ENCODE measurements around the gene FAM72A.
A peak's percentile ranks its signal among the peaks of the same experiment; 100 is the strongest.
"Not testable (repeated sequence)": the region's sequence is repeated elsewhere in the genome, so short reads cannot be mapped to it uniquely, and the experiment has no call there.

Gene FAM72A

DNA sequence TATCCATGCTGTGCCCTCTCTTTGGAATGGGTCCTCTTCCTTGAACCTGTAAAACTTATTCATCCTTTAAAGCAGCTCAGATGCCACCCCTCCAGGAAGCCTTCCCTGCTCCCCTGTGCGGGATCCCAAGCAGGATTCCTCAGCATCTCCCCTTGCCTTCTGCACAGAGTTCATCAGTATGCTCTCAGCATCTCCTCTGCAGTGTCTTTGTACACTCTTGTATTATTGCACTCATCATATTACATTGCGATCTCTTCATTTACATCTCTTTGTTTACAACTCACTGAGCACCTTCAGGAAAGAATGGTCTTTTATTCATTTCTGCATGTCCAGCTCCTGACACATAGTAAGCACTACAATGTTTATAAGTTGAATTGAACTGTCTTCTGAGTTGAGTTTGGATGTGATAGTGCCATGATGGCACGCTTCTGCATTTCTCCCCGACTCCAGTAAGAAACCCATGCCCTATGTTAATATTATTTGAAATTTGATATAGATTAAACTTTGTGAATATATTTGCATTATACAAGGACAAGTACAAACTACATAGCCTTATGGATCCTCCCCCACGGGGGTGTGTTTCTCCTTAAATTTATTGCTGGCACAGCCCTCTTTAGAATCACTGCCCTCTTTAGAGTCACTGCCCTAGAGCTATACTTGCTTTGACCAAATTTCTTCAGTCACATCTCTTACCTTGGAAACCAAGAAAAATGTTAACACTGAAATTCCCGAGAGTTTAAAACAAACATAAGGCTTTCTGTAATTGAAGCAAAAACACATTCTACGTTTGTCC lies 13.2 kb upstream of the FAM72A start:
- DNase-seq (ENCODE audit: low read depth in 1 of 2, low spot score in 1 of 2): not testable (repeated sequence)

DNA sequence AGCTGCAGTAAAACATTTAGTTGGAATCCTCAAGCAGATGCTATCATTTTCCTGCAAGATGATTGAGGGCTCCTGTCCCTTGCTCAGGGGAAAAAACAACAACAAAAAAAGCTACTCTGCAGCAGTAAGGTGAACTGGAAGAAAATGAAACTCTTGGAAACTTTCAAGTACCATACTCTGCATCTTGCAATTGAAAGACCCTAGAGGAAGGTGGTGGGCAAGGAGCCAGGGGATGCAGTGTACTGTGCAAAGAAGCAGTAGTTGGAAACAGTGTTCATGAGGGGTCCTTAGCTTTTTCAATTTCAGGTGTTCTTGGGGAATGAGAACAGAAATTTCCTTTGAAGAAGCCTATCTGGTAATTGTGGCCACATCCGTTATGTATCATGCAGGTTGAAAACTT lies 8.2 kb upstream of the FAM72A start:
- not testable (repeated sequence) for DNase-seq (ENCODE audit: low read depth in 1 of 2, low spot score in 1 of 2)

GRCh38 chr1:206205569-206205968 lies 2.9 kb upstream of the FAM72A start:
- DNase-seq (ENCODE audit: low read depth in 1 of 2, low spot score in 1 of 2): not testable (repeated sequence)

- DNase-seq (ENCODE audit: low read depth in 1 of 2, low spot score in 1 of 2): not testable (repeated sequence)
These were observed 2.2 kb upstream of the FAM72A start for GRCh38 chr1:206204871-206205270.

- not testable (repeated sequence) for DNase-seq (ENCODE audit: low read depth in 1 of 2, low spot score in 1 of 2)
These were observed 1.5 kb upstream of the FAM72A start for GRCh38 chr1:206204159-206204511.

DNA sequence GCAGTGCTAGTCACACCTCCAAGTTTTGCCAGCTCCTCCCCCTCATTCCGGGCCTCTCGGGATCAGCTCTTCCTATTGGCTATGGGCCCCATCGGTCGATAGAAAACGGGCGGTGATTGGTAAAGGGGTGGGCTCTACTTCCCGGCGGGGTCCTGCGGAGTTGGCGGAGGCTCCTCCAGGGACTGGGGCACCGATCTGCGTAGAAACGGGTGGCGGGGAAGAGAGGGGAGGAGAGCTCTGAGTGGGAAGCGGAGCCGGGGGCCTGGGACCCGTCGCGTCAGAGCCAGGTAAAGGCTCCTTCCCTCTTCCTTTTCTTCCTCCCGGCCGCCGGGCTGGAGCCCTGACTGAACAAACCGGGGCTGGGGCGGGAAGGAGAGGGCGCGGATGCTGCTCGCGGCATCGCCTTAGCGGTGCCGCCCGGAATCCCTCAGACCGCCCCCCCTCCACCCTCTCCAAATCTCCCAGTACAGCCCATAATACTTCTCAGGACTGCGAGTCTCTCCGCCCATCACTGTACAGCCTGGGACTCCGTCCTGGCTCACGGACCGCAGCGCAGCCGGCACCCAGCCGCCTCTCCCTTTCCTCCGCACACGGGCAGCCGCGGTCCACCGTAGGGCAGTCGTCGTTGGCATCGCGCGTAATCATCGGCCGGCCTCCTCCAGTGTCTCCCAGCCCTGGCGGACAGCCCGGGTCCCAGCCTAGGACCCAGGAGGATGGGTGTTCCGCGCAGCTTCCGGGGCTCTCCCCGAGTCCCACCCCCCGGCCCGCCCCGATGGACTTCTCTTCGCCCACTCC lies 922 bp upstream of the FAM72A start, which contains the start of gene SRGAP2:
SRGAP2 (plus strand) TSS at position 178 of the 795 bp plus-strand sequence. CDS start 2,430 bp downstream, outside the sequence.
- DNase-seq (ENCODE audit: low read depth in 1 of 2, low spot score in 1 of 2): peak; percentile 5 to 29

GRCh38 chr1:206196748-206197424 lies 5.8 kb downstream of the FAM72A start:
- DNase-seq (ENCODE audit: low read depth in 1 of 2, low spot score in 1 of 2): not testable (repeated sequence)

DNA sequence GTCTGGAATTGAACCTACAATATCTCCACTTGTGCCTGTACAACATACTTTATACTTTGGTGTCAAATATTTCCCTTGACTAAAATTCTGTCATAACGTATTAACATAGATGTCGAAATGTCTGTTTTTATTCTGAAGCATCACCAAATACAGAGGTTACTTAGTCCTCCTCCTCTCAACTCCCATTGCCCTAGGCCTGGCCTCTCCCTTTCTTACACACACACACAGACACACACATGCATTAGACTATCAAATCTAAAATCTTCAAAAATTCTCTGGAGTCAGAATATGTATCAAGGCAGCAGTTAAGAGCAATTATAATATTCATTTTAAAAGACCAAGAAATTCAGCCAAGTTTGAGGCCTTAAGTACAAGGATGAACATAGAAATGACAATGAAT lies 7.5 kb downstream of the FAM72A start:
- not testable (repeated sequence) for DNase-seq (ENCODE audit: low read depth in 1 of 2, low spot score in 1 of 2)

- not testable (repeated sequence) for DNase-seq (ENCODE audit: low read depth in 1 of 2, low spot score in 1 of 2)
These were observed 15.8 kb downstream of the FAM72A start for GRCh38 chr1:206186826-206187225.

GRCh38 chr1:206185778-206186177 lies 16.9 kb downstream of the FAM72A start:
- not testable (repeated sequence) for DNase-seq (ENCODE audit: low read depth in 1 of 2, low spot score in 1 of 2)

GRCh38 chr1:206183788-206184187 lies 18.9 kb downstream of the FAM72A start:
- DNase-seq (ENCODE audit: low read depth in 1 of 2, low spot score in 1 of 2): not testable (repeated sequence)

DNA sequence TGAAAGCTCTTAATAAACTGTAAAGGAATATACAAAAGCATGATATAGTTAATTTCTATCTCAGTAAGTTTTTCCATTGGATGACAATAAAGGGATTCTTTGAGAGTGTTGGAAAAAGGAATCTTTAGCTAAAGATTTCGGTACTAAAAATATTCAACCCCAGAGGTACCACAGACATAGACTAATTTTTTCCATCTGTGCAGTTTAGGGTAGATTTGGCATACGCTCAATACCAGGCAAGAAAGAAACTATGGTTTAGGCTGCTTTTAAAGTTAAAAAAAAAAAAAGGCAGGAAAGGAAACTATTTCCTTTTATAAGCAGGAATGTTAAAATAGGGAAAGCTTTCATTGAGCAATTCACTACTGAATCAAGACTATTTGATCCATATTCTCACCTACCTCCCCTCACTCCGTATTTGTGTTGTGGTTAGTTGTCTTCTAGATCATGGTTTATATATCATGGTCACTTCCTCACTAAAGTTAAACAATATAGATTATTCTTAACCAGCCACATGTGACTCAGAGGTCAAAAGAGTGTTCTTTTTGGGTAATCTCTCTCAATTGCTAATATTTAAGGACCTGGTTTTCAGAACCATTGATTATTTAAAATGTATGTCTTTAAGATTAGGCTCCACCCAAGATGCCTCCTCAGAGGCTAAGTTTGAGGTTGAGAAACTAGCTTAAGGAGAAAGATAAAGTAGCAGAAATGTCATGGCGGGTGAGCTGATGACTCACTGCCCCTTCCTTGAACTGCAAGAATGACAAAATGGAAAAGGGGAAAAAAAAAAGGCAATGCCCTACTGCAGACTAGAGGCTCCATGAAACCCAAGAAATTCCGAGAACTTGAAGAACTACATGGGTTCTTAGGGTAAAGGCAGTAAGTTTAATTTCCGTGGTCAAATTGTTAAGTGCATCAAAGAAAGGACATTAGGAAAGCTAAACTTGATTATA lies 20.0 kb downstream of the FAM72A start:
- not testable (repeated sequence) for DNase-seq (ENCODE audit: low read depth in 1 of 2, low spot score in 1 of 2)

DNA sequence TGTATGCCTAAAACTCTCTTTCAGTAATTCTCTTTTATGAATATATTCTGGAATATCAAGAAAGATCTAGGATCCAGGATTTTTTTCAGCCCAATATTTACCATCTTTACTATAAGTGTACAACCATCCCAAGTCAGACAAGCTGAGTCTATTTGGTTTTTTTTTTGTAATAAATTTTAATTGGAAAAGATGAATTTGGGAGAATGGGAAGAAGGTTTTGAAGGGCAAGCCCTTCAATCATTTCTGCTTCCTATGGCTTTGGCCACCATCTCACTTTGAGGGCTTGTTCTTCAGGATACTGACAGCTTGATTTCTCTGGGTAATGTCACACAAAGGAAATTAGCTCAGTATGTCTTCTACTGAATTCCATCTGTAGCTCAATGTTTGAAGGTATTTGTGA lies 23.0 kb downstream of the FAM72A start:
- DNase-seq (ENCODE audit: low read depth in 1 of 2, low spot score in 1 of 2): not testable (repeated sequence)

DNA sequence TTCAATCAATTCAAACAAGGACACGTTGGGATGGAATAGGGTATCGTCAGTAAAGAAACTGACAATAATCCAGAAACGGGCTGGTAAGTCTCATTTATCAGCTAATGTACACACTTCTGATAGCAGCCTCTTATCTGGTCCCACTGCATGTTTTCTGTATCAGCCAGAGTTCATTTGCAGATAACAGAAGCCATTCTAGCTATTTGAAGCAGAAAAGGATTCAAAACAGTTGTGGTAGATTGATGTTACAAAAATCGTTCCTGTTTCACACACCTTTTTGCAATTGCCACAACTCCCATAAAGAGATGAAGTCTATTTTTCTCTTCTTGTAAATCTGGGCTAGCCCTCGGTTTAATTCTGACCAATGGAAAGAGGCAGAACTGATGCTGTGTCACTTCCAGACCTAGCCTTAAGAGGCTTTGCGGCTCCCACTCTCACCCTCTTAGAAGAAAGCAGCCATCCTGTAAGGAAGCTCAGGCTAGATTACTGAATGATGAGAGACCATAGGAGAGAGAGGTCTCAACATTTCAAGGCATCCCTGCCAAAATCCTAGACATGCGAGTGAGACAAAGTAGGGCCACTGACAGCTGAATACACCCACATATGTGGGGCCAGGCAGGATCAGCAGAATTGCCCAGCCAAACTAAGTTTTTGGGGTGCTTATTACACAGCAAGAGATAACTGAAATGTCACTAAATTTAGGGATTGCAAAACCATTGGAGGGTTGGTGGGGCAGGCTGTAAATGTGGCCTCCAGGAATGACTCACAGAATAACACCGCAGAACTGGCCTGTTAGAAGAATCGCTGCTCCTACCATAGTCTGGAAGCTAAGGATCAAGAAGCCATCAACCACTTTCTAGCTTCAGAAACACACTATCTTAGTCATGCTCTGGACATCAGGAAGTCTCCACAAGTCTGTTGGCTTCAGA lies 24.3 kb downstream of the FAM72A start:
- not testable (repeated sequence) for DNase-seq (ENCODE audit: low read depth in 1 of 2, low spot score in 1 of 2)

- not testable (repeated sequence) for DNase-seq (ENCODE audit: low read depth in 1 of 2, low spot score in 1 of 2)
These were observed 26.5 kb downstream of the FAM72A start for GRCh38 chr1:206176114-206176502.

DNA sequence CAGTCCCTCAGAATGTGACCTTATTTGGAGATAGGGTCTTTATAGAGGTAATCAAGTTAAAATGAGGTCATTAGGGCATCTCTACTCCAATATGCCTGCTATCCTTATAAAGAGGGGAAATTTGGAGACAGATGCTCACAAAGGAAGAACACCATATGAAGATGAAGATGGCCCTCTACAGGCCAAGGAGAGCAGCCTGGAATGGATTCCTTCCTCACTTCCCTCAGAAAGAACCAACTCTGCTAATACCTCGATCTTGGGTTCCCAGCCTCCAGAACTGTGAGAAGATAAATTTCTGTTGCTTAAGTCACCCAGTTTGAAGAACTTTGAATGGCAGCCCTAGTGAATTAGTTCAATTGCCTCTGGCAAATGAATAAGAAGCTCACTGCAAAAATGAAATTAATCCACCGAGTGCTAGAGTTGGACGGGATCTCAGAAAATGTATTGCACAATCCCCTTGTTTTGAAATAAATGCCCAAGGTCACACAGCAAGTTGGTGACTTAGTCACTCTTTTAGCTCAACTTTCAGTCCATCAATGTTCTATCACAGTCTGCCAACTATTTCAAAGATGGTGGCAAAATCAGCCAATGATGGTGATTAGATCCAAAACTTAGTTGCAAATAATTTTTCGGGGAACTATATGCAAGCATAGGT lies 27.1 kb downstream of the FAM72A start:
- not testable (repeated sequence) for DNase-seq (ENCODE audit: low read depth in 1 of 2, low spot score in 1 of 2)

- not testable (repeated sequence) for DNase-seq (ENCODE audit: low read depth in 1 of 2, low spot score in 1 of 2)
These were observed 28.3 kb downstream of the FAM72A start for GRCh38 chr1:206174182-206174868.

DNA sequence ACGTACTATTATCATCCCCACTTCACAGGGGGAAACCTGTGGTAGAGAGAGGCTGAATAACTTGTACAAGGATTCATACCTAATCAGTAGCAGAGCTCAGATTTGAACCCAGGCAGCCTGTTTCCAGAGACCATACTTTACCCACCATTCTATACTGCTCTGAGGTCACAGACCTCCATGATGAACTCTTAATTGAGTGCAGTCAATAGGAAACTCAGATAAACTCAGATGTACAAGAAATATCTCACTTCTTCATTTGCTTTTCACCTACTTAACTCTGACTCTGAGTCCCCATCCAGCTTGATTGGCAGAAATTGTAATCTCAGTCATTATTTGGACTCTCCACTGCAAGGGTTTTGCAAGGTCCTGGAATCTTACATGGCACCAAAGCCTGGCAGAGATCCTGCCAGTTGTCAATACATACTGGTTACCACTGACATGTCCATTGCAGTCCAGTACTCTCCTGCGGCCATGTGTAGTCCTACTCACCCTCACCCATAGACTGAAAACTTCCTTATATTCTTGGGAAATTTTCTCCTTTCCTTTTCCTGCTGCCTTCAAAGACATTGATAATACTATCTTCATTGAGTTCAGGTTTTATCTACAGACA lies 29.4 kb downstream of the FAM72A start:
- not testable (repeated sequence) for DNase-seq (ENCODE audit: low read depth in 1 of 2, low spot score in 1 of 2)

Data from activated CD4-positive, alpha-beta T cell treated with anti-CD3 and anti-CD28 coated beads, Interleukin-2, amount 50 U/mL, for 24 hours (primary cell).